Ascending aorta (tissue), 2 donors: ENCODE measurements around the gene NDUFAF4. TPM values are rescaled to one million over a fixed set of nuclear protein-coding genes. Genes with fewer than 3 reads are reported as not detected.

Experiments
- DNase-seq, 2 donors: peaks; one replicate each; pipeline ENCODE4 v3.0.0-alpha.2; 2019; ENCODE audit warnings: low spot score in 2 of 2
- H3K27ac ChIP-seq, 2 donors: fragments of 200-600 bp; sonication (generic); one replicate each; pipeline ENCODE4 v1.5.1; 2016 to 2017; ENCODE audit warnings: mild to moderate bottlenecking in 1 of 2
- H3K27me3 ChIP-seq: fragments of 200-600 bp; sonication (generic); one replicate; pipeline ENCODE4 v1.5.1; 2017
- H3K36me3 ChIP-seq, 2 donors: fragments of 200-600 bp; sonication (generic); one replicate each; pipeline ENCODE4 v1.5.1; 2016
- H3K4me1 ChIP-seq, 2 donors: fragments of 200-600 bp; sonication (generic); one replicate each; pipeline ENCODE4 v1.5.1; 2016 to 2017; ENCODE audit warnings: mild to moderate bottlenecking in 1 of 2
- H3K4me3 ChIP-seq, 2 donors: fragments of 200-600 bp; sonication (generic); one replicate each; pipeline ENCODE4 v1.5.1; 2016 to 2017; ENCODE audit warnings: mild to moderate bottlenecking in 1 of 2
- H3K9me3 ChIP-seq, 2 donors: fragments of 200-600 bp; sonication (generic); one replicate each; pipeline ENCODE4 v1.5.1; 2016
- CTCF ChIP-seq, 3 experiments: fragments of 200-600 bp in 2 of 3; fragments of 450-650 bp in 1 of 3; sonication (generic) in 2 of 3; IDR thresholded peaks; one replicate each; pipeline ENCODE4 v1.5.1; 2016 to 2019; ENCODE audit warnings: antibody characterized with exemption in 3 of 3, mild to moderate bottlenecking in 1 of 3, moderate library complexity in 1 of 3
- intact Hi-C: fragments of 100-400 bp; cut with DNase I; formaldehyde crosslinking; loops from one replicate; pipeline ENCODE4 v1.15.1; 2023
- total RNA-seq: library from RNA; depleted of rRNA; stranded (reverse); fragments of >200 nt; gene quantifications from one replicate; pipeline ENCODE4 v1.1.0, GENCODE V29; 2016

The NDUFAF4 gene
- total RNA-seq, 1 donor from 2014 or later: 4.8 TPM

- no peak overlapping the region for H3K4me3 ChIP-seq
- H3K27me3 ChIP-seq: no peaks in the 10 kb centered on the region
- no peaks in the 10 kb centered on the region for H3K36me3 ChIP-seq
- H3K27ac ChIP-seq: no peak overlapping the region
- no peaks in the 10 kb centered on the region for H3K9me3 ChIP-seq
- no peak for DNase-seq
- peaks cover 0 to 4% of the 10 kb centered on the region in 2 donors for H3K4me1 ChIP-seq
- intact Hi-C loops: no loop called here
- no peak for TF ChIP-seq CTCF (IDR thresholded peaks at IDR 0.05)
These were observed 41.5 kb upstream of the NDUFAF4 start for GRCh38 chr6:96939007-96939805.

- Histone ChIP-seq H3K27me3 (no peaks in the 10 kb centered on the region), H3K4me1 (peaks cover 0 to 4% of the 10 kb centered on the region in 2 donors), H3K36me3 (no peaks in the 10 kb centered on the region), H3K9me3 (no peaks in the 10 kb centered on the region), H3K27ac (no peak overlapping the region), H3K4me3 (no peak overlapping the region)
- intact Hi-C loops: no loop called here
- no peak for DNase-seq
- no peak for TF ChIP-seq CTCF (IDR thresholded peaks at IDR 0.05)
These were observed 36.4 kb upstream of the NDUFAF4 start for GRCh38 chr6:96934087-96934486.

- H3K4me3 ChIP-seq: no peak overlapping the region
- no peak for TF ChIP-seq CTCF (IDR thresholded peaks at IDR 0.05)
- no peak overlapping the region for H3K27ac ChIP-seq
- intact Hi-C loops: no loop called here
- no peaks in the 10 kb centered on the region for H3K27me3 ChIP-seq
- H3K4me1 ChIP-seq: no peaks in the 10 kb centered on the region
- DNase-seq: no peak
- no peaks in the 10 kb centered on the region for H3K36me3 ChIP-seq
- no peaks in the 10 kb centered on the region for H3K9me3 ChIP-seq
These were observed 33.5 kb upstream of the NDUFAF4 start for GRCh38 chr6:96931198-96931597.

- no peaks in the 10 kb centered on the region for H3K4me1 ChIP-seq
- intact Hi-C loops: no loop called here
- no peaks in the 10 kb centered on the region for H3K27me3 ChIP-seq
- no peaks in the 10 kb centered on the region for H3K36me3 ChIP-seq
- H3K9me3 ChIP-seq: no peaks in the 10 kb centered on the region
- no peak for DNase-seq
- H3K27ac ChIP-seq: no peak overlapping the region
- no peak for TF ChIP-seq CTCF (IDR thresholded peaks at IDR 0.05)
- no peak overlapping the region for H3K4me3 ChIP-seq
These were observed 32.0 kb upstream of the NDUFAF4 start for GRCh38 chr6:96929741-96930140.

- Histone ChIP-seq H3K4me1 (no peaks in the 10 kb centered on the region), H3K27ac (no peak overlapping the region), H3K4me3 (no peak overlapping the region), H3K36me3 (no peaks in the 10 kb centered on the region), H3K27me3 (no peaks in the 10 kb centered on the region), H3K9me3 (no peaks in the 10 kb centered on the region)
- TF ChIP-seq CTCF (IDR thresholded peaks at IDR 0.05): no peak
- DNase-seq: no peak
- intact Hi-C loops: no loop called here
These were observed 30.0 kb upstream of the NDUFAF4 start for GRCh38 chr6:96927660-96928059.
